TTC549 (cell line): ENCODE data around the gene GAGE12J.
"Not testable (repeated sequence)": the region's sequence is repeated elsewhere in the genome, so short reads cannot be mapped to it uniquely, and the experiment has no call there.

ENCODE experiments used
- FAIRE-seq: peaks from 2 replicates; lab custom pipeline; 2012; peaks lifted over from hg19 to GRCh38; lab: Jason Lieb, UNC

Gene GAGE12J

DNA sequence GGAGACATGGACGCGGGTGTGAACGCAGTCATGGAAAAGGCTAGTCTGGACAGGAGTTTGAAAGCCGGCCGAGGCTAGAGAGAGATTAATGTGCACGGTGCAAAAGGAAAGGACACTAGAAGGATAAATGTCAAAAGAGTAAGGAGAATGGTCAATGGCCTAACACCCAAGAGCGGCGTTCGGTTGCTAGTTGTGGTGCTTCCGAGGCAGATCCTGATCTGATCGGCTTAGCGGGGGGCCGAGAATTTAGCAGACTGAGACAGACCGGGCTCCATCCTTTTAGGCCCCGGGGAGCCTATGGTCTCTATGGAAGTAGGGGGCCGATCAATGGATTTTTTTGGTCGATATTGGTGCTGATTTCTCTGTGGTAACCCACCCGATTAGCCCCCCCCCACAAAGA, 11.5 kb upstream of the GAGE12J start:
- no peak for FAIRE-seq

GRCh38 chrX:49312176-49312575, 9.7 kb upstream of the GAGE12J start:
- no peak for FAIRE-seq

- FAIRE-seq, result no peak
Measured at GRCh38 chrX:49316085-49316484, 5.8 kb upstream of the GAGE12J start.

DNA sequence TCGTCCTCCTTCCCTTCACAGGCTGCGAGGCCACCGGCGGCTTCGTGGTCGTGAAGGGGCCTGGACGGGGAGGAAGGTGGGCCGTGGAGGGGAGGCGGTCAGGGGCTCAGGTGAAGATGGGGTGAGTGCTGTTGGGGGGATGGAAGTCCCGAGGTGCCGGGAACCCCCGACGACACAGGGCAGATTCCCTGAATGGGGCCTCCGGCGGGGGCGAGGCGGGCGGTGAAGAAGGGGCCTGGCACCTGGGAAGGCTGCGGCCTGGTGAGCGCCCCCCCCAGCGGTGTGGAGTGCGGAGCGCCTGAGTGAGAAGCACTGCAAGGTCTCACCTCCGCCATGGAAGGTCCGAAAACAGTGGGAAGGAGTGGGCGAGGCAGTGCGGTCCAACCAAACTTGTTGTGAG, 429 bp downstream of the GAGE12J start:
- FAIRE-seq, result not testable (repeated sequence)

- not testable (repeated sequence) for FAIRE-seq
Measured at GRCh38 chrX:49323735-49324134, 1.9 kb downstream of the GAGE12J start.

- FAIRE-seq, result not testable (repeated sequence)
Measured at GRCh38 chrX:49330421-49330820, 8.6 kb downstream of the GAGE12J start.

DNA sequence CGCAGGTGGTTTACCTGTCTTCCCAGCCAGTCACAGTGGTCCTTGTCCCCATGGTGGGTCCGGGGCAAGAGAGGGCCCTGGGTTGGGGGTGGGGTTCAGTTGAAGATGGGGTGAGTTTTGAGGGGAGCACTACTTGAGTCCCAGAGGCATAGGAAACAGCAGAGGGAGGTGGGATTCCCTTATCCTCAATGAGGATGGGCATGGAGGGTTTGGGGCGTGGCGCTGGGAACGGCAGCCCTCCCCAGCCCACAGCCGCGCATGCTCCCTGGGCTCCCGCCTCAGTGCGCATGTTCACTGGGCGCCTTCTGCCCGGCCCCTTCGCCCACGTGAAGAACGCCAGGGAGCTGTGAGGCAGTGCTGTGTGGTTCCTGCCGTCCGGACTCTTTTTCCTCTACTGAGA, 9.4 kb downstream of the GAGE12J start, which contains the start of gene GAGE13:
Gene GAGE13, plus strand, starts transcription at position 301 of the 400 bp plus-strand sequence. CDS start 1,156 bp downstream, outside the sequence.
- not testable (repeated sequence) for FAIRE-seq

- FAIRE-seq, result not testable (repeated sequence)
Measured at GRCh38 chrX:49331841-49332240, 10.0 kb downstream of the GAGE12J start.

DNA sequence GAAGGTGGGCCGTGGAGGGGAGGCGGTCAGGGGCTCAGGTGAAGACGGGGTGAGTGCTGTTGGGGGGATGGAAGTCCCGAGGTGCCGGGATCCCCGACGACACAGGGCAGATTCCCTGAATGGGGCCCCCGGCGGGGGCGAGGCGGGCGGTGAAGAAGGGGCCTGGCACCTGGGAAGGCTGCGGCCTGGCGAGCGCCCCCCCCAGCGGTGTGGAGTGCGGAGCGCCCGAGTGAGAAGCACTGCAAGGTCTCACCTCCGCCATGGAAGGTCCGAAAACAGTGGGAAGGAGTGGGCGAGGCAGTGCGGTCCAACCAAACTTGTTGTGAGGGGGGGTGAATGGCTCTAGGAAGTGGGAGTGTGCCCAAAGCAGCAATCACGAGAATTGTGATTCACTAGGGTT, 19.6 kb downstream of the GAGE12J start:
- FAIRE-seq, result not testable (repeated sequence)

- not testable (repeated sequence) for FAIRE-seq
Measured at GRCh38 chrX:49344496-49345175, 22.8 kb downstream of the GAGE12J start.

DNA sequence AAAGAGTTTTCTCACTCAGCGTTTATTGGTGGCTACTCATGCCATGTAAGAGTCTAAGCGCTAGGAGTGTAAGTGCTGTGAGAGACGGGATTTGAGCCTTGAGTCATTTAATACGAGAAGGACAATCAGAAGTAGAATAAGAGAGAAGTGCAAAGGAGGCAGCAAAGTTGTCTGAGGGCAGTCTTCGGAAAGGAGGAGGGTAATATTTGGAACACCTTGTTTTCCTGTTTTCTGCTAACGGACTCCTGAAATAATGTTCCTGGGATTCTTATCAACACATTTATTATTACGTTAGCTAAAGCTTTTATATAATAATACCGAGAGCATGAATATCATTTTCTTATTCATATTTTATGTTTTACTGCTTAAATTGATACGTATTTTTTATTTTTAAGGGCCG, 23.6 kb downstream of the GAGE12J start:
- not testable (repeated sequence) for FAIRE-seq

DNA sequence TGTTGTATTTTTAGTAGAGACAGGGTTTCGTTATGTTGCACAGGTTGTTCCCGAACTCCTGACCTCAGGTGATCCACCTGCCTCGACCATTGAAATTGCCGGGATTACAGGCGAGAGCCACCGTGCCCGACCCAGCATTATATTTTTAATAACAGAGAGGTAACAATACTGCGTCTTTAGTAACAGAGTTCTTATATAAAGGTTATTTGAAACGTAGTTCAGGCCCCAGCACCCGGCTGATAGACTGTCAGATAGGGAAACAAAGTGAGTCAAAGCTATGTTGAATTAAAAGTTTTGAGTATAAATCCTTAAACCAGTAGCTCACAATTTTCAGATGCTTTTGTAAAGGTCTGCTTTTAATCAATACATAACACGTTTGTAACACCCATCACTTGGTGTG, 24.3 kb downstream of the GAGE12J start:
- not testable (repeated sequence) for FAIRE-seq
